GM12892 (cell line): ENCODE measurements around the gene SEC14L6.

Source experiments
- POLR2A ChIP-seq: IDR thresholded peaks from 2 replicates; pipeline ENCODE4 v1.6.1; 2011; ENCODE audit warnings: low read depth, low read length, control low read depth
- POLR2AphosphoS5 ChIP-seq: IDR thresholded peaks from 2 replicates; pipeline ENCODE4 v1.6.1; 2011; ENCODE audit warnings: low read depth, low read length, control low read depth
- TAF1 ChIP-seq: IDR thresholded peaks from 2 replicates; pipeline ENCODE4 v1.6.1; 2011; ENCODE audit warnings: low read depth, mild to moderate bottlenecking, control low read depth, low read length, borderline replicate concordance

- no peak for TF ChIP-seq POLR2AphosphoS5
- TF ChIP-seq POLR2A = no peak
- no peak for TF ChIP-seq TAF1
Measured at GRCh38 chr22:30531651-30532608, 14.6 kb downstream of the SEC14L6 start.
